Superior temporal gyrus (tissue), 1 donor: ENCODE data around the gene OR1N1.
A peak's percentile ranks its signal among the peaks of the same experiment; 100 is the strongest.
"Not testable (repeated sequence)": the region's sequence is repeated elsewhere in the genome, so short reads cannot be mapped to it uniquely, and the experiment has no call there.

Experiments
- DNase-seq: peaks from one replicate; pipeline ENCODE4 v3.0.0-alpha.2; 2016; ENCODE audit errors: extremely low spot score

OR1N1 gene, protein sequence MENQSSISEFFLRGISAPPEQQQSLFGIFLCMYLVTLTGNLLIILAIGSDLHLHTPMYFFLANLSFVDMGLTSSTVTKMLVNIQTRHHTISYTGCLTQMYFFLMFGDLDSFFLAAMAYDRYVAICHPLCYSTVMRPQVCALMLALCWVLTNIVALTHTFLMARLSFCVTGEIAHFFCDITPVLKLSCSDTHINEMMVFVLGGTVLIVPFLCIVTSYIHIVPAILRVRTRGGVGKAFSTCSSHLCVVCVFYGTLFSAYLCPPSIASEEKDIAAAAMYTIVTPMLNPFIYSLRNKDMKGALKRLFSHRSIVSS

DNA sequence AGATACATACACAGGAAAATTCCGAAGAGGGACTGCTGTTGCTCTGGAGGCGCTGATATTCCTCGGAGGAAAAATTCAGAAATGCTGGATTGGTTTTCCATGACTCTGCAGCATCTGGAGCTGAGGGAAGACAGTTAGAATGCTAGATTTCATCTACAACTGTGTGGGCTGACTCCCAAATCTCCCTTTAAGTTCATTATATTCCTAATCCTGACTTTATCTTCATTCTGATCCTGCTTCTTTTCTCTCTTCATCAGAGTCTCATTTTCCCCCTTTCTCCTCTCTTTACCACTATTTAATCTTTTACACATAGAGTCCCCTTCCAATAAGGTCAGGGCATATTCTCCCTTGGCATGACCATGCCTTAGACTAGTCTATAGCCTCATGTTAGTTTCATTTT is at the start of gene OR1N1:
Gene OR1N1, minus strand, starts transcription at position 101 of the 400 bp plus-strand sequence. Its CDS starts 0 bp downstream, at position 101.
- no peak for DNase-seq

DNA sequence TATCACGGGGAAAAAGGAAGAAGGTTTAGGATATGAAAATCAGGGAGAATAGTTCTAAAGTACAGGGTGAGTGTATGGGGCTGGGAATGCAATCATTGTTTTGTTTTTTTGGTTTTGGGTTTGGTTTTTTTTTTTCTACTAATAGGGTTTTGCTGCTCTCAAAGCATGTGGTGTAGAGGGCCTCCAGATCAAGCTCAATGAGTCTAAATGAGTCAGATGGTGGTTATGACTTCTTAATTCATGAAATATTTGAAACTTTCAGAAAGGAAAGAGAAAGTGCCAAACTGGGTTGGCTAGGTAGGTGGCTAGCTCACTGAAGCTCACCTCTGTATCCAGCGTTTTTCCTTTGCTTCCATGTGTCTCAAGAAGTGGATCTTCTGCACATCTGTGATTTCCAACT is 45.4 kb upstream of the OR1N1 start:
- DNase-seq = no peak

DNA sequence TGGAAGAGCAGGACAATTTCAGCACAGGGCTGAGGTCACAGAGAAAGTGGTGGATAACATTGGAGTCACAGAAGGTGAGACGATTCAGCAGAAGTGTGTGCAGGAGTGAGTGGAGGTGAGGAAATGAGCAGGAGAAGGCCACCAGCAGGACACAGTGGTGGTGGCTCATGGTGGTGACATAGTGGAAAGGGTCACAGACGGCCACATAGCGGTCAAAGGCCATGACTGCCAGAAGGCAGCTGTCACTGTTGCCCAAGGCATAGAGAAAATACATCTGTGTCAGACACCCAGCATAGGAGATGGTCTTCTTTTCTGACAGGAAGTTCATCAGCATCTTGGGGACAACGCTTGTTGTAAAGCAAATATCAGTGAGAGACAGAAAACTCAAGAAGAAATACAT is 40.8 kb upstream of the OR1N1 start:
- no peak for DNase-seq

DNA sequence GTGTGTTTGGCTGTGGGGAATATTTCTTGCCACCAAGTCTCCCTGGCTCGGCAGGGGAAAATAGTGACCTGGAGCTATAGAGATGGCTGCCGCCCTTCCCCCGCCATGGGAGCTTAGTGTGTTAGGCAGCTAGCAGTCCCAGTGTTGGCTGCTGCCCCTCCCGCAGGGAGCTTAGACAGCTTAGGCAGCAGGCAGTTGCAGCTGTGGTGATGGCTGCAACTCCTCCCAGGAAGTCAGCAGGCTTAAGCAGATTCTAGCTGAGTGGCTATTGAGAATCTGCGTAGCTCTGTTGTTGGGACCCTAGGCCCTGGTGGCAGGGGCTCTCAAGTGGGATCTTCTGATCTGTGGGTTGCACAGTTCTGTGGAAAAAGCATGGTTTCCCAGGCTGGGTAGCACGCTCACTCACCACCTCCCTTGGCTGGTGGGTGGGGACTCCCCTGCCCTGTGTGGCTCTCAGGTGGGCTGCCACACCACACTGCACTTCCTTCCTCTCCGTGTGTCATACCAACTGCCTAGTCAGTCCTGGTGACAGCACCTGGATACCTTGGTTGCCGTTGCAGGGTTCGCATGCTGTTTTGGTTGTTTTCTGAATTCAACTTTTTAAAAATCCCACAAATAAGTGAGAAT is 35.2 kb upstream of the OR1N1 start:
- no peak for DNase-seq

DNA sequence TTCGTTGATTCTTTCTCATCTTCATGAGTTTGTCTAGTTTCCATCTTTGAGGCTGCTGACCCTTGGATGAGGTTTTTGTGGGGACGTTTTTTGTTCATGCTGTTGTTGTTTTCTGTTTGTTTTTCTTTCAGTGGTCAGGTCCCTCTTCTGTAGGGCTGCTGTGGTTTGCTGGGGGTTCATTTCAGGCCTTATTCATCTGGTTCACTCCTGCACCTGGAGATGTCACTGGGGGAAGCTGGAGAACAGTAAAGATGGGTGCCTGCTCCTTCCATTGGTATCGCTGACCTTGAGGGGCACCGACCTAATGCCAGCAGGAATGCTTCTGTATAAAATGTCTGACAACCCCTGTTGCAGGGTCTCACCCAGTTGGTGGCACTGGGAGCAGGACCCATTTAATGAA is 34.4 kb upstream of the OR1N1 start:
- DNase-seq = no peak

DNA sequence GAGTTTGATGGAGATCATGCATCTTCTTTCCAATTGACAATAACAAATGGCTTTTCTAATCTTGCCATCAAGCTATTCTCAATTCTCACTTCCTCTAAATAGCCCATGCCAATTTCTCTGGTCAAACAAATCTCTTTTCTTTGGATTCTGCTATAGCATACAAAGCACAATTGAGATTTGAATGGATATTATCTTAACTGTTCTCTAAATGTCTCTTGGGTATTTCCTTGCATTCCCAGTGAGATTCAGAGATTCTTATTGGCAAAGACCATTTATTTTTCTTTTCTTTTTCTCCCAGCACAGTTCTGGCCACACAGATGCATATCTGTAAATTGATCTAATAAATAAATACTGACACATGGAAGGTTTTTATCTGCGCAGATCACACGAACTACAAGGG is 25.7 kb upstream of the OR1N1 start, which contains the start of gene OR1N2:
Gene OR1N2, plus strand, starts transcription at position 301 of the 400 bp plus-strand sequence. CDS start 100 bp downstream, outside the sequence.
- no peak for DNase-seq

DNA sequence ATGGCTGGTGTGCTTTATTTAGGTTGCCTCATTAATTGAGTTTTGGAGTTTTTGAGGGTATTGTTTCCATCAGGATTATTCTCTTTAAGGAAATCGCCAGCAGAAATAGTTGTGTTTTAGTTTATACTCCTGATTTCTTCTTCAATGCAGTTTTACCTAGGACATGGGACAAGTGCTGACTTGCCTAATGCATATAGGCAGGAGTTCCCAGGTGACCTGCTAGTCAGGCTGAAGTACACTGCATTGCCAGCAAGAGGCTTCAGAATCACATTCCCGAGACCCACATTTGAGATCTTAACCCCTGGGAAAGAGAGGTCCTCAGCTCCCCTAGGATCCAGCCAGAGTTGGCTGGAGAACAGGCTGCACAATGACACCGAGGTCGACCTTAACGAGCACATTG is 24.3 kb upstream of the OR1N1 start:
- no peak for DNase-seq

DNA sequence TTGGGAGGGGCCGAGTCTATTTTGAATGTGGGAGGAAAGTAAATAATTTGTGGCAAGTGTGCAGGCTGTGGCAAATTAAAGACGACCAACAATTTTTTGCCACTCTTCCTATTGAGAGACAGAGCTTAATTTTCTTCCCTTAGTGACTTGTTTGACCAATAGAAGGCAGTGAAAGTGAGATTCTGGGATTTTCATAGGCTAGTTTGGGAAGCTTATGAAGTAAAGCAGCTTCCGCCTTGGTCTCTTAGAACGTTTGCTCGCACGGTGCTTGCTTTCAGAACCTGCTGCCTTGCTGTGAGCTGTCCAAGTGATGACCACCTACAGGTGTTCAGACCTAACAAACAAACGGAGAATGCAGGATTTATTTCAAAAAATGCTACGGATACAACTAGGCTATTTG is 19.1 kb upstream of the OR1N1 start:
- no peak for DNase-seq

DNA sequence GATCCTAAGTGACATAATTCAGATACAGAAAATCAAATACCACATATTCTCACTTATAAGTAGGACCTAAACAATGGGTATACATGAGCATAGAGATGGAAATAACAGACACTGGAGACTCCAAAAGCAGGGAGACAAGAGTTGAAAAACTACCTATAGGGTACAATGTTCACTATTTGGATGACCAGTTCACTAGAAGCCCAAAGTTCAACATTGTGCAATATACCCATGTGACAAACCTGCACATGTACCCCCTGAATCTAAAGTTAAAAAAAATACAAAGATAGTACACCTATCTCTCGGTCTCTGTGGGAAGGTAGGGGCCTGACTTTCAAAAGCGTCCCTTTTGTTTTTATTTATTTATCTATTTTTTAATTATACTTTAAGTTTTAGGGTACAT is 11.7 kb upstream of the OR1N1 start:
- DNase-seq = no peak

DNA sequence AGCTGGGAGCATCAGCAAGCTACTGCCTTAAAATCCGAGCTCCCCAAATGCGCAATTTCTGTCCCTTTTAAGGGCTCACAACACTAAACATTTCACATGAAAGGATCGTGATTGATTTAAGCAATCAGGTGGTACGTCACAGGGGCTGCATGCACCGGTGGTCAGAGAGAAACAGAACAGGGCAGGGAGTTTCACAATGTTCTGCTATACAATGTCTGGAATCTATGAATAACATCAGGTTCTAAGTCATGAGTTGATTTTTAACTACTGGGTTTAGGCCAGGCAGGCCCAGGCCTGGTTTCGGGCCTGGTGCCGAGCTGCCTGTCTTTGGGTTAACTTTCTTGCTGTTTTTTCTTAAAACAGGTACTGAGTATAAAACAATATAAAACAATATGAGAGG is 10.0 kb upstream of the OR1N1 start:
- DNase-seq = not testable (repeated sequence)

DNA sequence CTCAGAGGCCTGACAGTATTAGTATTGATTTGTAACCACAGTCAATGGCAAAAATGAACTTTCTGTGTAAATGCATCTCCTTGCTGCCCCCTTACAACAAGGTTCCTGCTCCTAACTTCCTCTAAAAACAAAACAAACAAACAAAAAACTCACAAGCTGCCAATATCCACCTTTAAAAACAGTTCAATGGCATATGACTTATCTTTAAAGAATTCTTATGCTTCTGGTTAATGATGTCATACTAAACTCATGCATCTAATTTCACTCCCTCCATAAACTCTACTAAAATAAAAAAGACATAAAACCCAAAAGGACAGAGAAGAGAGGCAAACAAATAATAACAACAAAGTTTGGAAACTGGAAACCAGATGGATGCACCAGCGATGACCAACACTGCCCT is 9.0 kb upstream of the OR1N1 start:
- no peak for DNase-seq

DNA sequence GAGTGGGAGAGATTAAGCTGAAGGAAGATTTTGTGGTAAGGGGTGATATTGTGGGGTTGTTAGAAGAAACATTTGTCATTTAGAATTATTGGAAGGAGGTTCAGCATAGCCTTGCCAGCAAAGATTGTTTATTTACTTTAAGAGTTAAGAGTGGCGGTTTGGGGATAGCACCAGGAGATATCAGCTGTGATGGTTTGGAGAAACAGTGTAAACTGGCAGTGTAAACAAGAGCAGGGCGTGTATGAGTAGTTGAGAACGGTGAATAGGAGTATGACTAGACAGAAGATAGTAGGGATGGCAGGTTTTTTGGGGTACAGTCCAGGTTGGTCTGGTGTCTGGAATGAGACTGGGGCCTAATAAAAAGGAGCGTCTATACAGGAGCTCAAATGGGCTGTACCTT is 4.1 kb upstream of the OR1N1 start:
- DNase-seq = not testable (repeated sequence)

DNA sequence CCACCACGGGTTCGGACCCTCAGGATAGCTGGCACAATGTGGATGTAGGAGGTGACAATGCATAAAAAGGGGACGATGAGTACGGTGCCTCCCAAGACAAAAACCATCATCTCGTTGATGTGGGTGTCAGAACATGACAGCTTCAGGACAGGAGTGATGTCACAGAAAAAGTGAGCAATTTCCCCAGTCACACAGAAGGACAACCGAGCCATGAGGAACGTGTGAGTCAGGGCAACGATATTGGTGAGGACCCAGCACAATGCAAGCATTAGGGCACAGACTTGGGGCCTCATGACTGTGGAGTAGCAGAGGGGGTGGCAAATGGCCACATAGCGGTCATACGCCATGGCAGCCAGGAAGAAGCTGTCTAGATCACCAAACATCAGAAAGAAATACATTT is 491 bp downstream of the OR1N1 start:
- DNase-seq = no peak

DNA sequence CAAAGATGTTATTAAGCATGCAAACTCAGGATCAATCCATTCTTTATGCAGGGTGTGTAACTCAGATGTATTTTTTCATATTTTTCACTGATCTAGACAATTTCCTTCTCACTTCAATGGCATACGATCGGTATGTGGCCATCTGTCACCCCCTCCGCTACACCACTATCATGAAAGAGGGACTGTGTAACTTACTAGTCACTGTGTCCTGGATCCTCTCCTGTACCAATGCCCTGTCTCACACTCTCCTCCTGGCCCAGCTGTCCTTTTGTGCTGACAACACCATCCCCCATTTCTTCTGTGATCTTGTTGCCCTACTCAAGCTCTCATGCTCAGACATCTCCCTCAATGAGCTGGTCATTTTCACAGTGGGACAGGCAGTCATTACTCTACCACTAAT is 7.7 kb downstream of the OR1N1 start:
- no peak for DNase-seq

DNA sequence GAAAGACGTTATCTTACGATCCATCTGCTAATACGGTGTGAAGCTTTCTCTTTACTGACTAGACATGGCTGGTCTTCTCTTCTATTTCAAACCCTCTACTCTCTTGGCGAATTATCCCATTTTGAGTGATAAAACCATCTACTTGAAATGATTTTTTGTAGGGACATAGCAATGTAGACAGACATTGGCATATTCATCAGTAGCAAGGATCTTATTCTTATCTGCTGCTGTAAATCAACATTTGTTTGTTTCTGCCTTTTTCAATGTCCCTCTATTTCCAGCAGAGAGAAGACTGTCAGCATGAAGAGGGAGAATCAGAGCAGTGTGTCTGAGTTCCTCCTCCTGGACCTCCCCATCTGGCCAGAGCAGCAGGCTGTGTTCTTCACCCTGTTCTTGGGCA is 8.3 kb downstream of the OR1N1 start, which contains the start of gene OR1J4:
Gene OR1J4, plus strand, starts transcription at position 301 of the 400 bp plus-strand sequence. Its CDS starts 0 bp downstream, at position 301.
- DNase-seq = no peak

DNA sequence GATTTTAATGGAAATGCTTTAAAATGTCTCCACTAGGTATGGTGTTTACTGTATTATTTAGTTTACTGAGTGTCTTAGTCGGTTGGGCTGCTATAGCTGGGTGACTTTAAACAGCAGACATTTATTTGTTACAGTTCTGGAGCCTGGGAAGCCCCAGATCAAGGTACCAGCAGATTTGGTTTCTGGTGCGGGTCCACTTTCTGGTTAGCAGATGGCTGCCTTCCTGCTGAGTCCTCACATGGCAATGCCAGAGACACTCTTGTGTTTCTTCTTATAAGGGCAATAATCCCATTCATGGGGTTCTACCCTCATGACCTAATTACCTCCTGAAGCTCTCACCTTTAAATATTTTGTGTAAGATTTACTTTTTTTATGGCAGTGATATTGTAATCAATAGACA is 8.9 kb downstream of the OR1N1 start:
- DNase-seq = no peak

DNA sequence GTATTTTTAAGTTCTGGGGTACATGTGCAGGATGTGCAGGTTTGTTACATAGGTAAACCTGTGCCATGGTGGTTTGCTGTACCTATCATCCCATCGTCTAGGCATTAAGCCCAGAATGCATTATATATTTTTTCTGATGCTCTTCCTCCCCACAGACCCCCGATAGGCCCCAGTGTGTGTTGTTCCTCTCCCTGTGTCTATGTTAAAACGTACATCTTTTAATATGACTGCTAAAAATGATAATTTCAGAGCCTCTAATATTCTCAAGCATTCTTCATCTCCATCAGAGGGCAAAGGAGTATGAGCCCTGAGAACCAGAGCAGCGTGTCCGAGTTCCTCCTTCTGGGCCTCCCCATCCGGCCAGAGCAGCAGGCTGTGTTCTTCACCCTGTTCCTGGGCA is 16.6 kb downstream of the OR1N1 start, which contains the start of gene OR1J2:
Gene OR1J2, plus strand, starts transcription at position 301 of the 400 bp plus-strand sequence. Its CDS starts 0 bp downstream, at position 301.
- no peak for DNase-seq

DNA sequence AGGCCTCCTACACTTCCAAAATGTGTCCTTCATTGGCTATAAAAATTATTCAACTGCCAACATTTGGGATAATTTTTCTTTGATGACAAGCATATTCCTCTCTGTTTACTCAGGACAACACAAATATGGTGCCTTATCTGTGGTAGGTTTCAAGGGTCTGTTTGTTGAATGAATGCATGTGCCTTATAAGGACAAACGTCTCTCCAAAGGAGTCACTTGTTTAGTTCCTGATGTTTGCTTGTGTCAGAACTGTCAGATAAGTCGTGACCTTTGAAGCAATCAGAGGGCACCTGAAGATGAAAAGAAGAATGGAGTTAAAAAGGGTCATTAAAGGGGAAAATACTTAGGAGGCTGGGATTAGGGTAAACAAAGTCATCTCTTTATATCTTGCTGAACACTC is 20.1 kb downstream of the OR1N1 start:
- DNase-seq = no peak

DNA sequence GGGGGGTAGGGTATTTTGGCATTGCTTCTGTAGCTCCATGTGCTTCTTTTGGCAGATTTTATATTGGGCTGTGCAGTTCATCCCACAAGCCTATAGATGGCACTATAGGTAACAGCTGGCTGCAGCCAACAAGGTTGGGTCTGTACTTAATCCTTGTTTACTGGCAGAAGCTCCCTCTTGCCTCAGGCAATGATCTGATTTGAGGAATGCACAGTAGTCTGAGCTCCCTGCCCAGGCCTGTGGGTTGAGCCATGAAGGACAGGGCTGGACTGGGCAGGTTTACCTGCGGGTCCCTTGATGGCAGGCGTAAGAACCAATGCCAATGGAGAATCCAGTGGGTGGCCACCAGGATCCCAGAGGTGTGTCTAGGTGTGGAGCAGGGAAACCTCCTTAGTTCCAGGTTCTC is 28.2 kb downstream of the OR1N1 start:
- peak; percentile 17 for DNase-seq

DNA sequence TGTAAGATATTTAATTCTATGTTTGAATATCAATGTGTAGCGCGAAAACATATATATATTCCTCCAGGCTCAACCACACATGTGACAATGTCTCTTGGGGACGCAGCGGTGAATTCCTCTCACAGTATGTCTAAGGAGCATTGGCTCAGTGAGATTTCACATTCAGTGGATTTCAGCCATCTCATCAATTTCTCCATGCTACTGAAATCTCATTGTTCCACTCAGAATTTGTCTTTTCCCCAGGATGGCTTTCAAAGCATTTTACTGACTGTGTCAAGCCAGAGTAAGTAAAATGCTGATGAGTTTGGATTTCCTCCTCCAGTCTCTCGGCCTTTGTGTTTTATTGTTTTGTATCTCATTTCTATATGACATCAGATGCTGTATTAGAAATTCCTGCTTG is 48.0 kb downstream of the OR1N1 start:
- DNase-seq = no peak

DNA sequence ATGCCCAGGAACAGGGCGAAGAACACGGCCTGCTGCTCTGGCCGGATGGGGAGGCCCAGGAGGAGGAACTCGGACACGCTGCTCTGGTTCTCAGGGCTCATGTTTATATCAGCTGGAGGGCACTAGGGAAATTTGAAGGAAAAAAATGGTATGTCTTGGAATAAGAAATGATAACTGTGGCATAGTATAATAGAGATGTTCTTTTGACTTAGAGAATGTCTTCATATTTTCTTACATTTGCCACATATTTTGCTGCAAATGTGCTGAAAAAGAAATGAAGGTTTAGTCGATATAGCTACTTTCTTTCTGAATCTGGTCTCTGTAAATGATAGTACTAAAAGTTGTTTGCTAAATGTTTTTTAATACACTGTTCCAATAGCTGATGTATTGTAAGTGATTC is 49.3 kb downstream of the OR1N1 start, which contains the start of gene OR1J1:
Gene OR1J1, minus strand, starts transcription at position 101 of the 400 bp plus-strand sequence. Its CDS starts 0 bp downstream, at position 101.
- DNase-seq = no peak

DNA sequence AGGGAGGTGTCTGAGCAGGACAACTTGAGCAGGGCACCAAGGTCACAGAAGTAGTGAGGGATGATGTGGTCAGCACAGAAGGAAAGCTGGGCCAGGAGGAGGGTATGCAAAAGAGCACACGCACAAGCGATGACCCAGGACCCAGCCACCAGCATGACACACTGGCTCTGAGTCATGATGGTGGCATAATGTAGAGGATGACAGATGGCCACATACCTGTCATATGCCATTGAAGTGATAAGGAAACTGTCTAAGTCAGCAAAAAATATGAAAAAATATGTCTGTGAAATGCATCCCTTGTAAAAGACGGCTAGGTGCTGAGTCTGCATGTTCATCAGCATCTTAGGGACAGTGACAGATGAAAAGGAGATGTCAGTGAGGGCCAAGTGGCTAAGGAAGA is 49.7 kb downstream of the OR1N1 start:
- no peak for DNase-seq
